Measurements from ENCODE around the gene CRACDL. TPM values are rescaled to one million over a fixed set of nuclear protein-coding genes. Genes with fewer than 3 reads are reported as not detected.

CRACDL gene
- total RNA-seq, 5 donors from 2014 or later (not counting 1 experiment from before 2014, with no cell fraction given): 0.23 to 2.0 (median 1.7) TPM

- peak in 1 of 35 experiments; percentile 54 for DNase-seq
- Histone ChIP-seq H3K4me1 (ENCODE audit: control insufficient read depth in 1 of 2, extremely low read depth in 1 of 2, insufficient read depth in 2 of 2, low read length in 2 of 2) (peaks cover 25 to 45% of the 10 kb centered on the region in 2 experiments), H3K27ac (ENCODE audit: low read length) (peak overlapping the region; percentile 30), H3K9me3 (no peaks in the 10 kb centered on the region), H3K27me3 (replicated peaks in 1 of 2; ENCODE audit: control insufficient read depth in 2 of 2, extremely low read depth in 1 of 2, insufficient read depth in 2 of 2, low read length in 1 of 2) (no peaks in the 10 kb centered on the region), H3K4me3 (ENCODE audit: control insufficient read depth in 1 of 2, extremely low read depth in 1 of 2, low read length in 1 of 2) (no peak overlapping the region), H3K36me3 (ENCODE audit: control insufficient read depth in 2 of 2, extremely low read depth in 1 of 2, insufficient read depth in 1 of 2, low read length in 1 of 2) (no peaks in the 10 kb centered on the region)
- Mint-ChIP-seq H3K27me3 (no peaks in the 10 kb centered on the region), H3K9me3 (no peaks in the 10 kb centered on the region), H3K36me3 (no peaks in the 10 kb centered on the region), H3K27ac (peak overlapping the region; percentile 90), H3K4me1 (peaks cover 51 to 81% (median 58%) of the 10 kb centered on the region in 3 donors), H3K4me3 (peak overlapping the region in 2 of 3 donors; percentile 31 to 52)
- ChIA-PET CTCF (interaction anchor here (0.6 to 2.1 kb wide), 4 partner anchors 12 to 180 kb away, joined by 3 to 5 read pairs (median 3); no protein-coding TSS in a partner anchor), POLR2A (interaction anchor here (0.6 to 0.9 kb wide), 3 partner anchors 15 to 176 kb away, joined by 4 to 5 read pairs (median 5); no protein-coding TSS in a partner anchor)
- peak; percentile 50 to 68 (median 60) for ATAC-seq (replicated peaks in 1 of 4)
- WGBS (ENCODE audit: insufficient coverage): 53% methylated on average over 3 of the region's 5 CpGs
These were observed 107.1 kb downstream of the CRACDL start for GRCh38 chr2:98828793-98829371.

GRCh38 chr2:98828369-98828744 lies 107.7 kb downstream of the CRACDL start:
- no peaks in the 10 kb centered on the region for H3K36me3 Mint-ChIP-seq
- Histone ChIP-seq H3K4me3 (ENCODE audit: control insufficient read depth in 1 of 2, extremely low read depth in 1 of 2, low read length in 1 of 2) (no peak overlapping the region), H3K27ac (ENCODE audit: low read length) (peak overlapping the region; percentile 30), H3K36me3 (ENCODE audit: control insufficient read depth in 2 of 2, extremely low read depth in 1 of 2, insufficient read depth in 1 of 2, low read length in 1 of 2) (no peaks in the 10 kb centered on the region), H3K4me1 (ENCODE audit: control insufficient read depth in 1 of 2, extremely low read depth in 1 of 2, insufficient read depth in 2 of 2, low read length in 2 of 2) (peaks cover 25 to 40% of the 10 kb centered on the region in 2 experiments), H3K27me3 (replicated peaks in 1 of 2; ENCODE audit: control insufficient read depth in 2 of 2, extremely low read depth in 1 of 2, insufficient read depth in 2 of 2, low read length in 1 of 2) (no peaks in the 10 kb centered on the region), H3K9me3 (no peaks in the 10 kb centered on the region)
- H3K9me3 Mint-ChIP-seq: no peaks in the 10 kb centered on the region
- peaks cover 54 to 81% (median 58%) of the 10 kb centered on the region in 3 donors for H3K4me1 Mint-ChIP-seq
- ChIA-PET CTCF (interaction anchor here (0.6 to 2.1 kb wide), 3 partner anchors 12 to 179 kb away, joined by 3 to 5 read pairs (median 3); no protein-coding TSS in a partner anchor), POLR2A (interaction anchor here in 1 of 2 donors (0.6 kb wide), 1 partner anchor 14 kb away, joined by 4 read pairs; no protein-coding TSS in a partner anchor)
- peak overlapping the region; percentile 90 for H3K27ac Mint-ChIP-seq
- H3K27me3 Mint-ChIP-seq: no peaks in the 10 kb centered on the region
- H3K4me3 Mint-ChIP-seq: peak overlapping the region in 2 of 3 donors; percentile 24 to 52
- 95% methylated on average over 3 of the region's 7 CpGs for WGBS (ENCODE audit: insufficient coverage)
- ATAC-seq (replicated peaks in 1 of 4): no peak
- DNase-seq: no peak

- Mint-ChIP-seq H3K9me3 (no peaks in the 10 kb centered on the region), H3K36me3 (no peaks in the 10 kb centered on the region), H3K4me3 (peak overlapping the region in 2 of 3 donors; percentile 24 to 52), H3K27me3 (no peaks in the 10 kb centered on the region), H3K27ac (peak overlapping the region; percentile 90), H3K4me1 (peaks cover 49 to 76% (median 54%) of the 10 kb centered on the region in 3 donors)
- Histone ChIP-seq H3K4me3 (ENCODE audit: control insufficient read depth in 1 of 2, extremely low read depth in 1 of 2, low read length in 1 of 2) (no peak overlapping the region), H3K27ac (ENCODE audit: low read length) (peak overlapping the region; percentile 30), H3K27me3 (replicated peaks in 1 of 2; ENCODE audit: control insufficient read depth in 2 of 2, extremely low read depth in 1 of 2, insufficient read depth in 2 of 2, low read length in 1 of 2) (no peaks in the 10 kb centered on the region), H3K9me3 (no peaks in the 10 kb centered on the region), H3K4me1 (ENCODE audit: control insufficient read depth in 1 of 2, extremely low read depth in 1 of 2, insufficient read depth in 2 of 2, low read length in 2 of 2) (peaks cover 25 to 37% of the 10 kb centered on the region in 2 experiments), H3K36me3 (ENCODE audit: control insufficient read depth in 2 of 2, extremely low read depth in 1 of 2, insufficient read depth in 1 of 2, low read length in 1 of 2) (no peaks in the 10 kb centered on the region)
- no peak for DNase-seq
- no peak for ATAC-seq (replicated peaks in 1 of 4)
- ChIA-PET CTCF (interaction anchor here in 1 of 2 donors (2.1 kb wide), 1 partner anchor 178 kb away, joined by 5 read pairs; no protein-coding TSS in a partner anchor), POLR2A (no interaction called here)
- 82% methylated on average over 4 of the region's 11 CpGs for WGBS (ENCODE audit: insufficient coverage)
These were observed 108.2 kb downstream of the CRACDL start for GRCh38 chr2:98827625-98828368.

GRCh38 chr2:98826856-98827255 lies 109.2 kb downstream of the CRACDL start:
- Histone ChIP-seq H3K9me3 (no peaks in the 10 kb centered on the region), H3K4me1 (ENCODE audit: control insufficient read depth in 1 of 2, extremely low read depth in 1 of 2, insufficient read depth in 2 of 2, low read length in 2 of 2) (peaks cover 25 to 34% of the 10 kb centered on the region in 2 experiments), H3K27ac (ENCODE audit: low read length) (no peak overlapping the region), H3K27me3 (replicated peaks in 1 of 2; ENCODE audit: control insufficient read depth in 2 of 2, extremely low read depth in 1 of 2, insufficient read depth in 2 of 2, low read length in 1 of 2) (no peaks in the 10 kb centered on the region), H3K36me3 (ENCODE audit: control insufficient read depth in 2 of 2, extremely low read depth in 1 of 2, insufficient read depth in 1 of 2, low read length in 1 of 2) (no peaks in the 10 kb centered on the region), H3K4me3 (ENCODE audit: control insufficient read depth in 1 of 2, extremely low read depth in 1 of 2, low read length in 1 of 2) (no peak overlapping the region)
- POLR2A ChIA-PET: no interaction called here
- Mint-ChIP-seq H3K27ac (peak overlapping the region; percentile 55 to 90), H3K4me1 (peaks cover 46 to 69% (median 48%) of the 10 kb centered on the region in 3 donors), H3K9me3 (no peaks in the 10 kb centered on the region), H3K36me3 (no peaks in the 10 kb centered on the region), H3K4me3 (no peak overlapping the region), H3K27me3 (no peaks in the 10 kb centered on the region)
- 97% methylated on average over 15 of the region's 15 CpGs for WGBS (ENCODE audit: insufficient coverage)
- CTCF ChIA-PET: interaction anchor here in 1 of 2 donors (0.7 kb wide), 1 partner anchor 13 kb away, joined by 4 read pairs; no protein-coding TSS in a partner anchor
- DNase-seq: no peak
- ATAC-seq (replicated peaks in 1 of 4): no peak

- CTCF ChIA-PET: no interaction called here
- POLR2A ChIA-PET: interaction anchor here in 1 of 2 donors (0.6 kb wide), 1 partner anchor 11 kb away, joined by 6 read pairs; no protein-coding TSS in a partner anchor
- no peaks in the 10 kb centered on the region for H3K36me3 ChIP-seq (ENCODE audit: control insufficient read depth in 2 of 2, extremely low read depth in 1 of 2, insufficient read depth in 1 of 2, low read length in 1 of 2)
- H3K4me3 Mint-ChIP-seq: no peak overlapping the region
- H3K27me3 Mint-ChIP-seq: no peaks in the 10 kb centered on the region
- WGBS (ENCODE audit: insufficient coverage): 100% methylated on average over 3 of the region's 6 CpGs
- H3K4me1 ChIP-seq (ENCODE audit: control insufficient read depth in 1 of 2, extremely low read depth in 1 of 2, insufficient read depth in 2 of 2, low read length in 2 of 2): peaks cover 25 to 35% of the 10 kb centered on the region in 2 experiments
- DNase-seq (peak in 1 of 35 experiments; percentile 5), ATAC-seq (replicated peaks in 1 of 4) (no peak)
- no peak overlapping the region for H3K4me3 ChIP-seq (ENCODE audit: control insufficient read depth in 1 of 2, extremely low read depth in 1 of 2, low read length in 1 of 2)
- no peaks in the 10 kb centered on the region for H3K9me3 Mint-ChIP-seq
- H3K27me3 ChIP-seq (replicated peaks in 1 of 2; ENCODE audit: control insufficient read depth in 2 of 2, extremely low read depth in 1 of 2, insufficient read depth in 2 of 2, low read length in 1 of 2): no peaks in the 10 kb centered on the region
- no peak overlapping the region for H3K27ac ChIP-seq (ENCODE audit: low read length)
- peak overlapping the region; percentile 57 to 79 for H3K27ac Mint-ChIP-seq
- H3K9me3 ChIP-seq: no peaks in the 10 kb centered on the region
- H3K4me1 Mint-ChIP-seq: peaks cover 48 to 64% (median 51%) of the 10 kb centered on the region in 3 donors
- no peaks in the 10 kb centered on the region for H3K36me3 Mint-ChIP-seq
These were observed 110.2 kb downstream of the CRACDL start for GRCh38 chr2:98825858-98826257.

- H3K9me3 Mint-ChIP-seq: no peaks in the 10 kb centered on the region
- Histone ChIP-seq H3K4me1 (ENCODE audit: control insufficient read depth in 1 of 2, extremely low read depth in 1 of 2, insufficient read depth in 2 of 2, low read length in 2 of 2) (peaks cover 25 to 35% of the 10 kb centered on the region in 2 experiments), H3K4me3 (ENCODE audit: control insufficient read depth in 1 of 2, extremely low read depth in 1 of 2, low read length in 1 of 2) (no peak overlapping the region), H3K27ac (ENCODE audit: low read length) (no peak overlapping the region), H3K9me3 (no peaks in the 10 kb centered on the region), H3K36me3 (ENCODE audit: control insufficient read depth in 2 of 2, extremely low read depth in 1 of 2, insufficient read depth in 1 of 2, low read length in 1 of 2) (no peaks in the 10 kb centered on the region), H3K27me3 (replicated peaks in 1 of 2; ENCODE audit: control insufficient read depth in 2 of 2, extremely low read depth in 1 of 2, insufficient read depth in 2 of 2, low read length in 1 of 2) (no peaks in the 10 kb centered on the region)
- CTCF ChIA-PET: no interaction called here
- no peaks in the 10 kb centered on the region for H3K27me3 Mint-ChIP-seq
- H3K4me1 Mint-ChIP-seq: peaks cover 48 to 63% (median 53%) of the 10 kb centered on the region in 3 donors
- H3K36me3 Mint-ChIP-seq: no peaks in the 10 kb centered on the region
- H3K4me3 Mint-ChIP-seq: no peak overlapping the region
- POLR2A ChIA-PET: no interaction called here
- no peak for ATAC-seq (replicated peaks in 1 of 4)
- 95% methylated on average over 6 of the region's 6 CpGs for WGBS (ENCODE audit: insufficient coverage)
- peak overlapping the region in 1 of 2 donors; percentile 79 for H3K27ac Mint-ChIP-seq
- DNase-seq: peak in 1 of 35 experiments; percentile 9
These were observed 110.6 kb downstream of the CRACDL start for GRCh38 chr2:98825404-98825803.

Measured in T-cell (primary cell).